Activated T-helper 2 cell treated with anti-CD3 and anti-CD28 coated beads, Interferon-gamma antibody, Interleukin-2, Interleukin-4, amounts not matched to agents 10 μg/mL and 5 μg/mL and 100 μg/mL, durations not matched to agents 14 hours and 24 hours and 36 hours (primary cell): ENCODE data around the gene RFC5. TPM values are rescaled to one million over a fixed set of nuclear protein-coding genes. Genes with fewer than 3 reads are reported as not detected.

ENCODE experiments used
- DNase-seq: peaks from one replicate; pipeline ENCODE4 v3.0.0; 2021; ENCODE audit warnings: low spot score
- H3K27ac Mint-ChIP-seq: one replicate; pipeline ENCODE4 v1.8.0; 2021; ENCODE audit warnings: mixed read lengths
- H3K27me3 Mint-ChIP-seq: one replicate; pipeline ENCODE4 v1.8.0; 2021; ENCODE audit warnings: low read depth, mixed read lengths
- H3K36me3 Mint-ChIP-seq: one replicate; pipeline ENCODE4 v1.8.0; 2021; ENCODE audit warnings: low read depth, mixed read lengths
- H3K4me1 Mint-ChIP-seq: one replicate; pipeline ENCODE4 v1.8.0; 2021; ENCODE audit warnings: low read depth, mixed read lengths
- H3K4me3 Mint-ChIP-seq: one replicate; pipeline ENCODE4 v1.8.0; 2021; ENCODE audit warnings: low read depth, mild to moderate bottlenecking, moderate library complexity, mixed read lengths
- H3K9me3 Mint-ChIP-seq: one replicate; pipeline ENCODE4 v1.8.0; 2021; ENCODE audit warnings: mixed read lengths
- intact Hi-C: fragments of 100-400 bp; cut with micrococcal nuclease; formaldehyde crosslinking; loops from one replicate; pipeline ENCODE4 v1.15.1; 2023
- total RNA-seq: library from RNA; stranded (reverse); gene quantifications from 2 replicates; pipeline ENCODE4 v1.2.3, GENCODE V29; 2022

RFC5 gene
- total RNA-seq, 1 donor from 2014 or later: 61.9 TPM

DNA sequence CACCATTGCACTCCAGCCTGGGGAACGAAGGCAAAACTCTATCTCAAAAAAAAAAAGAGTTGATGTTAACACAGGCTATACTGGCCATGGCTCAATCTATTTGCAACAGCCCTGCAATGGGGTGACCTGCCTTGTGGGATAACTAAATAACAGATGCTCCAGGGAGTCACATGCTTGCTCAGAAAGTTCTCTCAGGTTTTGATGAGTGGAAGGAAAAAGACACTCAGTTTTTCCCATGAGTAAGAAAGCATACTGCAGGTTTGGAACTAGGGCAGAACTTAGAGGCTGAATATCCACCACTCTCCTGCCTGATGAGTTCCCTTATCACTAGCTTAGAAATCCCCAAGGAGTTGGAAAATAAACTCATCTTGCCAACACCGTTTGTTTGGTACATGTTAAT is 27.6 kb downstream of the RFC5 start:
- intact Hi-C loops: loop anchor here (1.0 to 2.0 kb wide), 2 partner anchors 8 to 17 kb away; partner anchors contain the start of gene WSB2
- H3K27ac Mint-ChIP-seq: peak overlapping the region; percentile 92
- H3K4me3 Mint-ChIP-seq: peak overlapping the region; percentile 35
- H3K27me3 Mint-ChIP-seq: no peaks in the 10 kb centered on the region
- peaks cover 75% of the 10 kb centered on the region for H3K36me3 Mint-ChIP-seq
- peaks cover 4% of the 10 kb centered on the region for H3K9me3 Mint-ChIP-seq
- peaks cover 38% of the 10 kb centered on the region for H3K4me1 Mint-ChIP-seq
- no peak for DNase-seq

DNA sequence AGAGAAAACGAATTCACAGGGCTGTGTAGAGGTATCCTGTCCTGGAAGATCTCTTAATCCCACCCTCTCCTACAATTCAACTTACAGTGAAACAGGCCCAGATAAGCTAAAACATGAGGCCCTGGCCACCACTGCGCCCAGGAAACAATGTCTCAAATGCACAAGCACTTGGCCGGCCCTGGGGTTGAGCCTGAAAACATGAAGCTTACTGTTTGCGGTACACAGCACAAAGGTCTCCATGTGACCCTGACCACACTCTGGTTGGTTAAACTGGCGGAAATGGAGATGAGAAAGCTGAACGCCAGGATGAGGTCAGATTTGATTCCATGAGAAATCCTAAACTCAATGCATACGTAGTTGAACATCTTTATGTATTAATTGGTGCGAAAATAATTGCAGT is 28.1 kb downstream of the RFC5 start:
- Mint-ChIP-seq H3K36me3 (peaks cover 76% of the 10 kb centered on the region), H3K9me3 (peaks cover 4% of the 10 kb centered on the region), H3K4me3 (peak overlapping the region; percentile 35), H3K27ac (peak overlapping the region; percentile 92), H3K4me1 (peaks cover 38% of the 10 kb centered on the region), H3K27me3 (no peaks in the 10 kb centered on the region)
- DNase-seq: no peak
- intact Hi-C loops: loop anchor here (1.0 to 2.0 kb wide), 2 partner anchors 8 to 16 kb away; partner anchors contain the start of gene WSB2

DNA sequence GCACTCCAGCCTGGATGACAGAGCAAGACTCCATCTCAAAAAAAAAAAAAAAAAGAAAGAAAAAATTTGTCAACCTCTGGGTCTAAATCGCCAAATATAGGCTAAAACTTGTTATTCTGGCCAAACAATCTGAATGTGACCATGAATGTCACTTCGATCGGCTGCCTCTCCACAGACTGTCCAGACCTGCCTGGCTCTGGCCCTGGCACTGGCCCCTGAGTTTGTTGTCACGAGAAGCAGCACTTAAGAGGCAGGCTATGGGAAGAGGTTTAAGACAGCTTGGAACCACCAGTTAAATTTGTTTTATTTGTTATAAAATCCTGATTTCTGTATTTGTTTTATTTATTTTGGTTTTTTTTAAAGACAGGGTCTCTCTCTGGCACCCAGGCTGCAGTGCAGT is 29.9 kb downstream of the RFC5 start:
- H3K27ac Mint-ChIP-seq: peak overlapping the region; percentile 92
- H3K27me3 Mint-ChIP-seq: no peaks in the 10 kb centered on the region
- DNase-seq: no peak
- peaks cover 39% of the 10 kb centered on the region for H3K4me1 Mint-ChIP-seq
- H3K4me3 Mint-ChIP-seq: no peak overlapping the region
- intact Hi-C loops: no loop called here
- H3K9me3 Mint-ChIP-seq: no peaks in the 10 kb centered on the region
- peaks cover 85% of the 10 kb centered on the region for H3K36me3 Mint-ChIP-seq

DNA sequence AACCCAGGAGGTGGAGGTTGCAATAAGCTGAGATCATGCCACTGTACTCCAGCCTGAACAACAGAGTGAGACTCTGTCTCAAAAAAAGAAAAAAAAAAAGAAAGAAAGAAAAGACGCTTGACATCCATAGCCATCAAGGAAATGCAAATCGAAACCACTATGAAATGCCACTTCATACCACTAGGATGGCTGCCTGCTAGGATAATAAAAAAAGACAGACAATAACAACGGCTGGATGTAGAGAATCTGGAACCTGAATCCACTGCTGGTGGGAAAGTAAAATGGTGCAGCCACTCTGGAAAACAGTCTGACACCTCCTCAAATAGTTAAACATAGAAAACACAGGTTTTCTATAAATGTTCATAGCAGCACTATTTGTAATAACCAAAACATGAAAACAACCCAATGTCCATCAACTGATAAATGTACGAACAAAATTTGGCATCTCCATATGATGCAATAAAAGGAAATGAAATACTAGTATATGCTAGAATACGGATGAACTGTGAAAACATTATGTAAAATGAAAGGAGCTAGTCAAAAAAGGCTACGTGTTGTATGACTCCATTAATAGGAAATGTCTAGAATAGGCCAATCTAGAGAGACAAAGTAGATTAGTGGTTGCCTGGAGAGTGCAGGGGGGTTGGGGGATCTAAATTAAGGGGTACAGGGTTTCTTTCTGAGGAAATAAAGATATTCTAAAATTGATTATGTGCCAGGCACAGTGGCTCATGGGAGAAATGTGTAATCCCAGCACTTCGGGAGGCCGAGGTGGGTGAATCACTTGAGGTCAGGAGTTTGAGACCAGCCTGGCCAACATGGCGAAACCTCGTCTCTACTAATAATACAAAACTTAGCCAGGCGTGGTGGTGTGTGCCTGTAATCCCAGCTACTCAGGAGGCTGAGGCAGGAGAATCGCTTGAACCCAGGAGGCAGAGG is 34.7 kb downstream of the RFC5 start:
- H3K36me3 Mint-ChIP-seq: peaks cover 64% of the 10 kb centered on the region
- peak overlapping the region; percentile 81 for H3K27ac Mint-ChIP-seq
- no peak overlapping the region for H3K4me3 Mint-ChIP-seq
- H3K9me3 Mint-ChIP-seq: no peaks in the 10 kb centered on the region
- intact Hi-C loops: loop anchor here (5.0 to 10.0 kb wide), 2 partner anchors 256 to 916 kb away; no protein-coding TSS in a partner anchor
- H3K27me3 Mint-ChIP-seq: no peaks in the 10 kb centered on the region
- DNase-seq: no peak
- peaks cover 46% of the 10 kb centered on the region for H3K4me1 Mint-ChIP-seq

DNA sequence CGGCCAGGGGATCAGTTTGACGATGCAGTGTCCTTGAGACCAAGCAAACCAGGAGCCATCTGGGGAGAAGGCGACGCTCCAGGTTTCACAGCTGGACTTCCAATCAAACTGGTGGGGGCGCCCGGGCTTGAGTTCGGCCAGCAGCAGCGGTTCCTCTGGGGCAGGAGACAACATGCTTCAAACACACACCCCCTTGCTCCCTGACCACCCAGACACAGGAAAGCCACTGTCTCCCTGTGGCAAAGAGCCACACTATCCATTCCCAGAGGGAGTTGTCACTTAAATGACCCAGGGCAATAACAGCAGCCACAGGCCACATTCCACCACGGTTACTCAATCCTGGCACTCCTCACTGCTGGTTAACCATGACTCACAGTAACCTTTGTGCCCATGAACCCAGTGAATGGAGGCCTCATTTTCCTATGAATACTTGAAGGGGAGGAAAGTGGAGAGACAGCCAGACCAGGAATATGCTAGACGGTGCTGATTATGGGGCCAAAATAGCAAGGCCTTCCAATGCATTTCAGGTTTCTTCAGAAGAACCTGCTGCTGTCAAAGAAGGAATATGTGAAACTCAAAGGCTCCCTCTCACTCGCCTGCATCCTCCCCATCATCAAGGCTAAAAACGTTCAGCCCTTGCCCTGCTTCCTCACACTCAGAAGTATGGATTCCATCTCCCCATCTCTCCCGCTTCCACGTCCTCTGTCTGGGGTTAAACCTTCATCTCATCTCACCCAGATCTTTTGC is 36.0 kb downstream of the RFC5 start:
- DNase-seq: no peak
- no peaks in the 10 kb centered on the region for H3K9me3 Mint-ChIP-seq
- peak overlapping the region; percentile 81 for H3K27ac Mint-ChIP-seq
- no peak overlapping the region for H3K4me3 Mint-ChIP-seq
- peaks cover 56% of the 10 kb centered on the region for H3K36me3 Mint-ChIP-seq
- intact Hi-C loops: loop anchor here (1.0 to 10.0 kb wide), 5 partner anchors 8 to 918 kb away; partner anchors contain the start of gene RFC5
- peaks cover 40% of the 10 kb centered on the region for H3K4me1 Mint-ChIP-seq
- H3K27me3 Mint-ChIP-seq: no peaks in the 10 kb centered on the region

DNA sequence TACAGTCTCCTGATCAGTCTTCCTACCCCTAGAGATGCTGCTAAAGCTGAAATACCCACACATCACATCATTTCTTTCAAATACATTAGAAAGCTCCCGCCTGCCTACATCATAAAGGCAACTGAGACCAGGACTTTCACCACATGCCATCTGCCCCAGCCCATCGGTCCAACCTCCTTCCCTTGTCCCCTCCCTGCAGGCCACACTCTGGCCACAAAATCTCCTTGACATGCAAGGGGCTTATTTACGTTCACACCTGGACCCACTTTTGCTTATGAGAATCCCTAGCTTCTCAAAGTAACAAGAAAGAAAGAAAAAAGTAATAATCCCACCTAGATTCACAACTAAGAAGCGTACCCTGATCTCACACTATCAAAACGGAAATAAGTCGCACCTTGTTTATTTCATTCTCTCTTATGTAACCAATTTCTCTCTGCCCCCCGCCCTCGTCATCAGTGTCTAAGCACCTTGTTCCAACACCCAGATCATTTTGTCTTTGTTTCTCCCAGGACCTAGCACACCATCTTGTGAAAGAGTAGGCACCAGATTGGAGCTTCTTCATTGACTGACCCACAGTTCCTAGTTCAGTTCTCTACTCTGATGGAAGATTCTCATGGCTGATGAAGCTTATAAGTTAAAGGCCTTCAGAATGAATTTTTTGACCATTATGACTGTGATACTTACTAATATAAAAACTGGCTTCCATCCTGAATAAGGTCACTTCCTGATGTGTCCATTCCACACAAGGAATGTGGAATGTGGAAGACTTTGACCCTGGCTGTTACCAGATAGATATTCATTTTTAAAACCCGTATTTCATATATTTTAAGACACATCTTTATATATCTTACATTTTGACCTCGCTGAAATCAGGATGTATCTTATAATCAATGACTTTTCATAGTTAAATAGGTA is 36.8 kb downstream of the RFC5 start:
- H3K27me3 Mint-ChIP-seq: no peaks in the 10 kb centered on the region
- no peak for DNase-seq
- H3K36me3 Mint-ChIP-seq: peaks cover 54% of the 10 kb centered on the region
- no peaks in the 10 kb centered on the region for H3K9me3 Mint-ChIP-seq
- H3K27ac Mint-ChIP-seq: peak overlapping the region; percentile 81
- intact Hi-C loops: loop anchor here (2.0 to 10.0 kb wide), 3 partner anchors 37 to 919 kb away; partner anchors contain the start of gene RFC5
- H3K4me1 Mint-ChIP-seq: peaks cover 42% of the 10 kb centered on the region
- H3K4me3 Mint-ChIP-seq: peak overlapping the region; percentile 2

DNA sequence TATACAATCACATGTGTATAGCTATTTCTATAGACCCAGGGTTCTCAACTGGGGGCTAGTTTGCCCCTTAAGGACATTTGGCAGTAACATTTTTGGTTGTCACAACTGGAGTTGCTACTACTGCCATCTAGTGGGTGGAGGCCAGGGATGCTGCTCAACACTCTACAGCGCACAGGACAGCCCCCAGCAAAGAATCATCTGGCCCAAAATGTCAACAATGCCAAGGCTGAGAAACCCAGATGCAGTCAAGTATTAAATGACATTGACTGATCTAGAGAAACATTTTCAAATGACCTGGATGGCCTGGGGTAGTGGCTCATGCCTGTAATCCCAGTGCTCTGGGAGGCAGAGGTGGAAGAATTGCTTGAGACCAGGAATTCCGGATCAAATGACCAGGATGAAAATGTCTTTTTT is 38.6 kb downstream of the RFC5 start:
- H3K36me3 Mint-ChIP-seq: peaks cover 45% of the 10 kb centered on the region
- no peaks in the 10 kb centered on the region for H3K9me3 Mint-ChIP-seq

DNA sequence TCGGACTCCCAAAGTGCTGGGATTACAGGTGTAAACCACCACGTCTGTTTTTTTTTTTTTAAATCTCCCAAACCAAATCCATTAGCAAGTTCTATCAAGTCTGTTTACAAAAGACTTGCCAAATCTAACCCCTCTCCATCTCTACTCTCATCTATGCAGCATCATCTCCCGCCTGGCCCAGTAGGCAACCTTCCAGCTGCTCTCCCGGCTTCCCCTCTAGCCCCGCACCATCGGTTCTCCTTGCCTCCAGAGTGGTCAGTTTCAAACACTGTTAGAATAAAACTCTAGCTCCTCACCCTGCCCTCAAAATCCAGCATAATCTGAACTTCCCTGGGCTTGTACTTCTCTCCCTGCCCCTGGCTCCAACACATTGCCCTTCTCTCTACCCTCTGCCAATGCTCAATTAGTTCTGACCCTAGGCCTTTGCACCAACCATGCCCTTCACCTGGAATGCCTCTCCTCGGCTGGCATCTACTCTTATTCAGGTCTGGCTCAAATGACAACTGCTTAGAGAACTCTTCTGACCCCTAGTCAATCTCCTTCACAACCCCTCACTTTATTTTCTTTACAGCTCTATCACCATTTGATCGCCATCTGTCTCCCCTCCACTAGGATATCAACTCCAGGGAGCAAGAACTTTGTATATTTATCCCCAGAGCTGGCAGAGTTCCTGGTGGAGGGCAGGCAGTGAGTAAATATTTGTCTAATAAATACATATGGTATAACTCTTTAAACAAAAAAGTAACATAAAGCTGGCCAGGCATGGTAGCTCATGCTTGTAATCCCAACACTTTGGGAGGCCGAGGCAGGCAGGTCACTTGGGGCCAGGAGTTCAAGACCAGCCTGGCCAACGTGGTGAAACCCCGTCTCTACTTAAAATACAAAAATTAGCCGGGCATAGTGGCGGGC is 39.6 kb downstream of the RFC5 start:
- DNase-seq: no peak
- Mint-ChIP-seq H3K27me3 (no peaks in the 10 kb centered on the region), H3K9me3 (no peaks in the 10 kb centered on the region), H3K4me3 (no peak overlapping the region), H3K27ac (peak overlapping the region; percentile 48), H3K36me3 (peaks cover 36% of the 10 kb centered on the region), H3K4me1 (peaks cover 51% of the 10 kb centered on the region)
- intact Hi-C loops: loop anchor here (5.0 to 10.0 kb wide), 2 partner anchors 179 to 921 kb away; no protein-coding TSS in a partner anchor

More for the DNA sequence above, 38.6 kb downstream of the RFC5 start:
- intact Hi-C loops: loop anchor here (5.0 to 10.0 kb wide), 2 partner anchors 178 to 920 kb away; no protein-coding TSS in a partner anchor
- peak; percentile 65 for DNase-seq
- Mint-ChIP-seq H3K27ac (peak overlapping the region; percentile 51), H3K4me1 (peaks cover 53% of the 10 kb centered on the region), H3K27me3 (no peaks in the 10 kb centered on the region), H3K4me3 (no peak overlapping the region)

DNA sequence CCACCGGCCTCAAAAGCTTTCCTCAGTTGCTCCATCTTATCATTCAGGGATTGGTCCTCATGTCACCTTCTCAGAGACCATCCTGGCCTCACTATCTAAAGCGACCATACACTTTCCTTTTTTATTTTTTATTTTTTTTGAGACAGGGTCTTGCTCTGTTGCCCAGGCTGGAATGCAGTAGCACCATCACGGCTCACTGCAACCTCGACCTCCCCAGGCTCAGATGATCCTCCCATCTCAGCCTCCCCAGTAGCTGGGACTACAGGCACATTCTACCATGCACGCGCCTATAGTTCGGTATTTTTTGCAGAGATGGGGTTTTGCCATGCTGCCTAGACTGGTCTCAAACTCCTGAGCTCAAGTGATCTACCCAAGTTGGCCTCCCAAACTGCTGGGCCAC is 41.7 kb downstream of the RFC5 start:
- H3K4me1 Mint-ChIP-seq: peaks cover 39% of the 10 kb centered on the region
- H3K36me3 Mint-ChIP-seq: peaks cover 23% of the 10 kb centered on the region
- H3K9me3 Mint-ChIP-seq: no peaks in the 10 kb centered on the region
- intact Hi-C loops: loop anchor here (5.0 to 10.0 kb wide), 2 partner anchors 181 to 923 kb away; no protein-coding TSS in a partner anchor
- DNase-seq: no peak
- no peaks in the 10 kb centered on the region for H3K27me3 Mint-ChIP-seq
- H3K27ac Mint-ChIP-seq: no peak overlapping the region
- no peak overlapping the region for H3K4me3 Mint-ChIP-seq

DNA sequence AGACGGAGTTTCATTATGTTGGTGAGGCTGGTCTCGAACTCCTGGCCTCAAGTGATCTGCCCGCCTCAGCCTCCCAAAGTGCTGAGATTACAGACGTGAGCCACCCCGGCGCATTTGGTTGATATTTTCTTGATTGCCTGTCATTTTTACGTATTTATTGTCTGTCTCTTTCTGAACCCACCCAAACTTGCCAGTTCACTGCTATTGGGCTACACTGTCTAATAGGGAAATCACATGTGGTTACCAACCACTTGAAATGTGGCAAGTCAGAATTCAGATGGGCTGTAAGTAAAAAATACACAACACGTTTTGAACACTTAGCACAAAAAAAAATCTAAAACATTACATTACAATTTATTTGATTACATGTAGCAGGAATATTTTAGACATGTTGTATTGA is 42.4 kb downstream of the RFC5 start:
- Mint-ChIP-seq H3K4me3 (no peak overlapping the region), H3K27me3 (no peaks in the 10 kb centered on the region), H3K4me1 (peaks cover 37% of the 10 kb centered on the region), H3K9me3 (no peaks in the 10 kb centered on the region), H3K36me3 (peaks cover 23% of the 10 kb centered on the region), H3K27ac (peak overlapping the region; percentile 91)
- intact Hi-C loops: loop anchor here (1.0 to 10.0 kb wide), 4 partner anchors 24 to 924 kb away; partner anchors contain the start of gene RFC5
- DNase-seq: no peak
